Neural cell (in vitro differentiated cells): Measurements from ENCODE around the gene P2RY11. TPM values are rescaled to one million over a fixed set of nuclear protein-coding genes. Genes with fewer than 3 reads are reported as not detected.

Source experiments
- H2AFZ ChIP-seq: fragments of 200-600, 300-800 bp; sonication (generic), shearing (Covaris generic); 2 replicates; pipeline ENCODE4 v1.6.0; 2014; ENCODE audit warnings: low read depth, mild to moderate bottlenecking, antibody characterized with exemption, low read length, moderate library complexity
- H3F3A ChIP-seq: fragments of 200-600 bp; shearing (Covaris generic); 2 replicates; pipeline ENCODE4 v1.6.1; 2016; ENCODE audit warnings: mild to moderate bottlenecking, moderate library complexity, mixed read lengths, antibody characterized with exemption, low read length; ENCODE audit not compliant: insufficient read depth, poor library complexity, severe bottlenecking
- H3K27ac ChIP-seq: fragments of 200-600, 300-800 bp; sonication (generic), shearing (Covaris generic); 2 replicates; pipeline ENCODE4 v1.5.1; 2014; ENCODE audit warnings: mild to moderate bottlenecking, low read length, moderate library complexity
- H3K27me3 ChIP-seq: fragments of 300-800, 200-600 bp; sonication (generic), shearing (Covaris generic); 2 replicates; pipeline ENCODE4 v1.6.0; 2014; ENCODE audit warnings: mild to moderate bottlenecking, low read depth, low read length, moderate library complexity; ENCODE audit not compliant: insufficient read depth
- H3K36me3 ChIP-seq: fragments of 300-800, 200-600 bp; sonication (generic), shearing (Covaris generic); 2 replicates; pipeline ENCODE4 v1.5.1; 2014; ENCODE audit warnings: mild to moderate bottlenecking, antibody characterized with exemption, low read length, moderate library complexity; ENCODE audit not compliant: insufficient read depth
- H3K4me2 ChIP-seq: fragments of 300-800, 200-600 bp; sonication (generic), shearing (Covaris generic); 2 replicates; pipeline ENCODE4 v1.6.0; 2014; ENCODE audit warnings: mild to moderate bottlenecking, low read length
- H3K4me3 ChIP-seq: fragments of 300-800, 200-600 bp; sonication (generic), shearing (Covaris generic); 2 replicates; pipeline ENCODE4 v1.5.1; 2014; ENCODE audit warnings: mild to moderate bottlenecking, low read length, moderate library complexity
- H3K79me2 ChIP-seq: fragments of 200-600 bp; shearing (Covaris generic); replicated peaks from 2 replicates; pipeline ENCODE4 v1.6.0; 2014; ENCODE audit warnings: mild to moderate bottlenecking, low read length, moderate library complexity; ENCODE audit not compliant: insufficient read depth
- H3K9ac ChIP-seq: fragments of 300-800, 200-600 bp; sonication (generic), shearing (Covaris generic); 2 replicates; pipeline ENCODE4 v1.6.1; 2016; ENCODE audit warnings: mild to moderate bottlenecking, low read length, mixed read lengths
- H3K9me2 ChIP-seq: fragments of 200-600 bp; shearing (Covaris generic); 2 replicates; pipeline ENCODE4 v1.6.1; 2016; ENCODE audit warnings: mild to moderate bottlenecking, low read length, mixed read lengths; ENCODE audit not compliant: insufficient read depth
- H3K9me3 ChIP-seq: fragments of 200-600, 300-800 bp; sonication (generic), shearing (Covaris generic); 2 replicates; pipeline ENCODE4 v1.6.1; 2016; ENCODE audit warnings: mild to moderate bottlenecking, mixed run types, low read length, moderate library complexity, mixed read lengths
- H4K20me1 ChIP-seq: fragments of 200-600 bp; shearing (Covaris generic); 2 replicates; pipeline ENCODE4 v1.6.1; 2016; ENCODE audit warnings: mild to moderate bottlenecking, mixed run types; ENCODE audit not compliant: insufficient read depth
- EP300 ChIP-seq: fragments of 450-650 bp; conservative IDR thresholded peaks from 2 replicates; pipeline ENCODE4 v1.6.1; 2014; ENCODE audit warnings: antibody characterized with exemption, mild to moderate bottlenecking, moderate library complexity; ENCODE audit not compliant: poor library complexity, severe bottlenecking
- EZH2 ChIP-seq: fragments of 200-600, 300-800 bp; shearing (Covaris generic), sonication (generic); IDR thresholded peaks from 2 replicates; pipeline ENCODE4 v1.6.1; 2014; ENCODE audit warnings: antibody characterized with exemption, low read length, borderline replicate concordance, mild to moderate bottlenecking; ENCODE audit not compliant: insufficient read depth, poor library complexity, severe bottlenecking
- MXI1 ChIP-seq: fragments of 450-650 bp; conservative IDR thresholded peaks from 2 replicates; pipeline ENCODE4 v1.6.1; 2014; ENCODE audit warnings: antibody characterized with exemption, mild to moderate bottlenecking; ENCODE audit not compliant: poor library complexity, severe bottlenecking
- POLR2AphosphoS5 ChIP-seq: IDR thresholded peaks from 2 replicates; pipeline ENCODE4 v1.6.1; 2012
- RAD21 ChIP-seq: fragments of 450-650 bp; conservative IDR thresholded peaks from 2 replicates; pipeline ENCODE4 v1.6.1; 2014; ENCODE audit warnings: antibody characterized with exemption, mild to moderate bottlenecking, moderate library complexity
- SMC3 ChIP-seq: fragments of 450-650 bp; conservative IDR thresholded peaks from 2 replicates; pipeline ENCODE4 v1.6.1; 2014; ENCODE audit warnings: antibody characterized with exemption, mild to moderate bottlenecking, moderate library complexity; ENCODE audit not compliant: poor library complexity
- TAF1 ChIP-seq: IDR thresholded peaks from 2 replicates; pipeline ENCODE4 v1.6.1; 2012; ENCODE audit warnings: low read depth
- polyA plus RNA-seq: library from polyadenylated mRNA; depleted of rRNA; stranded (reverse); fragments of >200 nt; gene quantifications from 2 replicates; pipeline ENCODE4 v1.2.3, GENCODE V29; 2014
- TF ChIP-seq, protein P1 (sequence below): IDR thresholded peaks from 2 replicates; pipeline ENCODE4 v1.6.1; 2012; ENCODE audit warnings: borderline replicate concordance
- TF ChIP-seq, protein P2 (sequence below): fragments of 450-650 bp; IDR thresholded peaks from 2 replicates; pipeline ENCODE4 v1.5.1; 2014; ENCODE audit warnings: antibody characterized with exemption, mild to moderate bottlenecking, moderate library complexity; ENCODE audit not compliant: poor library complexity, severe bottlenecking

P2RY11 gene
- polyA plus RNA-seq, 1 donor from 2014 or later: 5.4 TPM

DNA sequence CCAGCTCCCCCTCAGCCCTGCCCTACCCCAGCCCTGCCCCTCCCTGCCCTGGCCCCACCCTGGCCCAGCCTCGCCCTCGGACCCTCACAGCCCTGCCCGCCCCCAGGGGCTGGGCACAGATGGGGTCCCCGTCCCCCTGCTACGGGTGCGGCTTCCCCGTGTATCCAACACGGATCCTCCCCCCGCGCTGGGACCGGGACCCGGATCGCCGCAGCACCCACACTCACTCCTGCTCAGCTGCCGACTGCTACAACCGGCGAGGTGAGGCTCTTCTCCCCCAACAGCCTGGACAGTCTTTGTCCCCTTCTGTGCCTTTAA lies 20.2 kb upstream of the P2RY11 start:
- TF ChIP-seq TAF1: no peak
- TF ChIP-seq EZH2: no peak
- TF ChIP-seq, protein P1, sequence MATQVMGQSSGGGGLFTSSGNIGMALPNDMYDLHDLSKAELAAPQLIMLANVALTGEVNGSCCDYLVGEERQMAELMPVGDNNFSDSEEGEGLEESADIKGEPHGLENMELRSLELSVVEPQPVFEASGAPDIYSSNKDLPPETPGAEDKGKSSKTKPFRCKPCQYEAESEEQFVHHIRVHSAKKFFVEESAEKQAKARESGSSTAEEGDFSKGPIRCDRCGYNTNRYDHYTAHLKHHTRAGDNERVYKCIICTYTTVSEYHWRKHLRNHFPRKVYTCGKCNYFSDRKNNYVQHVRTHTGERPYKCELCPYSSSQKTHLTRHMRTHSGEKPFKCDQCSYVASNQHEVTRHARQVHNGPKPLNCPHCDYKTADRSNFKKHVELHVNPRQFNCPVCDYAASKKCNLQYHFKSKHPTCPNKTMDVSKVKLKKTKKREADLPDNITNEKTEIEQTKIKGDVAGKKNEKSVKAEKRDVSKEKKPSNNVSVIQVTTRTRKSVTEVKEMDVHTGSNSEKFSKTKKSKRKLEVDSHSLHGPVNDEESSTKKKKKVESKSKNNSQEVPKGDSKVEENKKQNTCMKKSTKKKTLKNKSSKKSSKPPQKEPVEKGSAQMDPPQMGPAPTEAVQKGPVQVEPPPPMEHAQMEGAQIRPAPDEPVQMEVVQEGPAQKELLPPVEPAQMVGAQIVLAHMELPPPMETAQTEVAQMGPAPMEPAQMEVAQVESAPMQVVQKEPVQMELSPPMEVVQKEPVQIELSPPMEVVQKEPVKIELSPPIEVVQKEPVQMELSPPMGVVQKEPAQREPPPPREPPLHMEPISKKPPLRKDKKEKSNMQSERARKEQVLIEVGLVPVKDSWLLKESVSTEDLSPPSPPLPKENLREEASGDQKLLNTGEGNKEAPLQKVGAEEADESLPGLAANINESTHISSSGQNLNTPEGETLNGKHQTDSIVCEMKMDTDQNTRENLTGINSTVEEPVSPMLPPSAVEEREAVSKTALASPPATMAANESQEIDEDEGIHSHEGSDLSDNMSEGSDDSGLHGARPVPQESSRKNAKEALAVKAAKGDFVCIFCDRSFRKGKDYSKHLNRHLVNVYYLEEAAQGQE: no peak
- TF ChIP-seq POLR2AphosphoS5: no peak
- TF ChIP-seq MXI1: no peak
- TF ChIP-seq SMC3: no peak
- TF ChIP-seq, protein P2, sequence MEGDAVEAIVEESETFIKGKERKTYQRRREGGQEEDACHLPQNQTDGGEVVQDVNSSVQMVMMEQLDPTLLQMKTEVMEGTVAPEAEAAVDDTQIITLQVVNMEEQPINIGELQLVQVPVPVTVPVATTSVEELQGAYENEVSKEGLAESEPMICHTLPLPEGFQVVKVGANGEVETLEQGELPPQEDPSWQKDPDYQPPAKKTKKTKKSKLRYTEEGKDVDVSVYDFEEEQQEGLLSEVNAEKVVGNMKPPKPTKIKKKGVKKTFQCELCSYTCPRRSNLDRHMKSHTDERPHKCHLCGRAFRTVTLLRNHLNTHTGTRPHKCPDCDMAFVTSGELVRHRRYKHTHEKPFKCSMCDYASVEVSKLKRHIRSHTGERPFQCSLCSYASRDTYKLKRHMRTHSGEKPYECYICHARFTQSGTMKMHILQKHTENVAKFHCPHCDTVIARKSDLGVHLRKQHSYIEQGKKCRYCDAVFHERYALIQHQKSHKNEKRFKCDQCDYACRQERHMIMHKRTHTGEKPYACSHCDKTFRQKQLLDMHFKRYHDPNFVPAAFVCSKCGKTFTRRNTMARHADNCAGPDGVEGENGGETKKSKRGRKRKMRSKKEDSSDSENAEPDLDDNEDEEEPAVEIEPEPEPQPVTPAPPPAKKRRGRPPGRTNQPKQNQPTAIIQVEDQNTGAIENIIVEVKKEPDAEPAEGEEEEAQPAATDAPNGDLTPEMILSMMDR: no peak
- TF ChIP-seq EP300: no peak
- no peak for TF ChIP-seq RAD21
- H3K27ac ChIP-seq: no peak overlapping the region

DNA sequence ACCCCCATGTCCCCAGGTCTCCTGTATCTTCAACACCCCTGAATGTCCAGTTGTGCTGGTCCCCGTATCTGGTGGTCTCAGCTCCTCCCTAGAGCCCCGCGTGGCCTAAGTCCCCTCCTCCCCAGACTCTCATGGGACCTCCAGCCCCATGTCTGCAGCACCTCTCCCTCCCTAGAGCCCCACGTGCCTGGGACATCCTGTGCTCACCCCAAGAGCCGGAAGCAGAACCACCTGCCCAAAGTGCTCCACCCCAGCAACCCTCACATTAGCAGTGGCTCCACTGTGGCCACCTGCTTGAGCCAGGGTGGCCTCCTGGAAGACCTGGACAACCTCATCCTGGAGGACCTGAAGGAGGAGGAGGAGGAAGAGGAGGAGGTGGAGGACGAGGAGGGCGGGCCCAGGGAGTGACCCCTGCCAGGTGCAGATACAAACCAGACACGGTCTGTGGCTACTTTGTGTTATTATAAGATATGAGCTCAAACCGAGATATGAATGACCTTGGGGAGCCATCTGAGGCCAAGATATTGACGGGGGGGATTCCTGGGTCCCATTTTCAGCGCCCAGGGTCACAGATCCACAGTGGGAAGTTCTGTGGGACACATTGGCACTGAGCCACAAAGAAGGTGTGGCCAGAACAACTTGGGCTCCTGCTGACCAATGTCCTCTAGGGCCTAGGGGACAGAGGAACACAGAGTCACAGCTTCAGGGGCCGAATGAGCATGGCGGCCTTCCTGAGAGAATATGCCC lies 19.4 kb upstream of the P2RY11 start:
- Histone ChIP-seq H3K79me2 (no peaks in the 10 kb centered on the region), H3K9me3 (no peaks in the 10 kb centered on the region), H2AFZ (no peak overlapping the region), H3K9me2 (no peaks in the 10 kb centered on the region), H3F3A (no peaks in the 10 kb centered on the region), H3K27me3 (peaks cover 6% of the 10 kb centered on the region), H3K36me3 (no peaks in the 10 kb centered on the region), H3K4me2 (no peak overlapping the region), H3K27ac (no peak overlapping the region), H4K20me1 (no peaks in the 10 kb centered on the region), H3K9ac (no peak overlapping the region), H3K4me3 (no peak overlapping the region)
- TF ChIP-seq, protein P2: no peak
- TF ChIP-seq EP300 (no peak), RAD21 (no peak), EZH2 (no peak), MXI1 (no peak)
- TF ChIP-seq, protein P1: no peak

More for the DNA sequence above, 20.2 kb upstream of the P2RY11 start:
- Histone ChIP-seq H3K4me2 (no peak overlapping the region), H3K9me2 (no peaks in the 10 kb centered on the region), H4K20me1 (no peaks in the 10 kb centered on the region), H3K9ac (no peak overlapping the region), H2AFZ (no peak overlapping the region), H3K4me3 (no peak overlapping the region), H3F3A (no peaks in the 10 kb centered on the region), H3K9me3 (no peaks in the 10 kb centered on the region), H3K27me3 (peaks cover 14% of the 10 kb centered on the region), H3K36me3 (no peaks in the 10 kb centered on the region), H3K79me2 (no peaks in the 10 kb centered on the region)
